ENCODE results near the gene KANSL1. TPM values are rescaled to one million over a fixed set of nuclear protein-coding genes. Genes with fewer than 3 reads are reported as not detected.
A peak's percentile ranks its signal among the peaks of the same experiment; 100 is the strongest.
"Not testable (repeated sequence)": the region's sequence is repeated elsewhere in the genome, so short reads cannot be mapped to it uniquely, and the experiment has no call there.

The KANSL1 gene
- total RNA-seq, 2 experiments from 2014 or later = 54.4 to 55.3 TPM

GRCh38 chr17:46106966-46107644 lies 86.1 kb downstream of the KANSL1 start:
- TF ChIP-seq CTCF (IDR thresholded peaks at IDR 0.05) = no peak
- H3K36me3 Mint-ChIP-seq (ENCODE audit: low read depth) = peaks cover 14% of the 10 kb centered on the region
- intact Hi-C loops (cut with micrococcal nuclease) = no loop called here
- CTCF ChIA-PET = no interaction called here
- H3K4me3 Mint-ChIP-seq = no peak overlapping the region
- H3K27ac Mint-ChIP-seq = peak overlapping the region; percentile 21
- POLR2A ChIA-PET = no interaction called here
- H3K9me3 Mint-ChIP-seq = no peaks in the 10 kb centered on the region
- peaks cover 76% of the 10 kb centered on the region for H3K4me1 Mint-ChIP-seq (ENCODE audit: low read depth)
- no peak for DNase-seq
- no peaks in the 10 kb centered on the region for H3K27me3 Mint-ChIP-seq
- no peak for ATAC-seq

- Mint-ChIP-seq H3K27ac (peak overlapping the region; percentile 47), H3K4me1 (ENCODE audit: low read depth) (peaks cover 70% of the 10 kb centered on the region), H3K36me3 (ENCODE audit: low read depth) (peaks cover 11% of the 10 kb centered on the region)
- POLR2A ChIA-PET = interaction anchor here (1.3 kb wide), 1 partner anchor 33 kb away, joined by 3 read pairs; no protein-coding TSS in a partner anchor
- CTCF ChIA-PET = interaction anchor here (0.7 kb wide), 1 partner anchor 12 kb away, joined by 3 read pairs; no protein-coding TSS in a partner anchor
- intact Hi-C loops (cut with micrococcal nuclease); H3K4me3 Mint-ChIP-seq; ATAC-seq; H3K27me3 Mint-ChIP-seq; DNase-seq; H3K9me3 Mint-ChIP-seq: not testable (repeated sequence)
Measured at GRCh38 chr17:46102806-46103205, 90.4 kb downstream of the KANSL1 start.

DNA sequence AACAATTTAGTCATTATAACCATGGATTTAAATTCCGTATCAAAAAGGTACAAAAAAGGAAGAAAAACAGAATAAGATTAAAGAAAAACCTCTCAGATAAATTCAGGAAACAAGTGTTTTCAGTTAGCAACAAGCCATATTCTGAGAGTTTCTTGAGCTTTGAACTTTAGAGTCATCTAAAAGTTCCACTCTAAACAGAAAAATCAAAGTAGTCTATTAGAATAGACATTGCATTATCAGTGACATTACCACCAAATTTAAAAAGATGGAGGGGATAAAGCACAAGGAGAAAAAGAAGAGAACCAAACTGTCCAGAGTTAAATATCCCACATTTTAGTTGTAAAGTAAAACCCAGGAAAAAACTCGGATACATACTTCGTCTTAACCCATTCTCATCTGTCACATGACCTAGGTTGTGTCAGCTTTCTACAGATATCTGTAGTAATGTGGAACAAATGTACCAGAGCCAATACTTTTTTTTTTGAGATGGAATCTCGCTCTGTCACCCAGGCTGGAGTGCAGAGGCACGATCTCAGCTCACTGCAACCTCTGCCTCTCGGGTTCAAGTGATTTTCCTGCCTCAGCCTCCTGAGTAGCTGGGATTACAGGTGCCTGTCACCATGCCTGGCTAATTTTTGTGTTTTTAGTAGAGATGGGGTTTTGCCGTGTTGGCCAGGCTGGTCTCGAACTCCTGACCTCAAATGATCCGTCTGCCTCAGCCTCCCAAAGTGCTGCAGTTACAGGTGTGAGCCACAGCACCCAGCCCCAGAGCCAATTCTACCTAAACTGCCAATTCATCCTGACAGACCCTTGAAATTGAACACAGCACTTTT lies 91.2 kb downstream of the KANSL1 start:
- intact Hi-C loops (cut with micrococcal nuclease) = not testable (repeated sequence)

DNA sequence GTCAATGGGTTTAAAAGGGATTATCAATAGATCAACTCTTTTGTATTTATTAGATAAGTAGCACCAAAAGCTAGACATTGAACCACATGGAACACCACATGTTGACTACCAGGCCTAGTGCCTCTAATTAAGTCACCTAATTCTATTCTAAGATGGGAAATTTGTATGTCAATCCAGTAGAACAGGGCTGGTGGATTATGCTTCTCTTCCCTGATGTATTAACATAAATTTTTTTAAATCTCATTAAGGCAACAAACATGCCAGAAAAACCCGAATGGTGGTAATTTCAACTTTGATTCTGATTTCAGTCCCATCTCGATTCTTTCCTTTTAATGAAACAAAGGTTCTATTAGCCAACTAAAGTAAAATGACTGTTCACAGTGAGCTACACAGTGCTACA lies 92.6 kb downstream of the KANSL1 start:
- Mint-ChIP-seq H3K9me3 (no peaks in the 10 kb centered on the region), H3K4me1 (ENCODE audit: low read depth) (peaks cover 62% of the 10 kb centered on the region), H3K27ac (peak overlapping the region; percentile 64), H3K4me3 (no peak overlapping the region), H3K36me3 (ENCODE audit: low read depth) (peaks cover 3% of the 10 kb centered on the region), H3K27me3 (no peaks in the 10 kb centered on the region)
- ChIA-PET CTCF (interaction anchor here (0.6 to 1.9 kb wide), 3 partner anchors 19 to 86 kb away, joined by 3 to 9 read pairs (median 5); no protein-coding TSS in a partner anchor), POLR2A (interaction anchor here (0.9 to 1.0 kb wide), 2 partner anchors 86 to 112 kb away, joined by 3 read pairs; no protein-coding TSS in a partner anchor)
- ATAC-seq (no peak), DNase-seq (no peak)
- intact Hi-C loops (cut with micrococcal nuclease) = no loop called here
- no peak for TF ChIP-seq CTCF (IDR thresholded peaks at IDR 0.05)

More for the DNA sequence above, 91.2 kb downstream of the KANSL1 start:
- Mint-ChIP-seq H3K4me1 (ENCODE audit: low read depth) (peaks cover 67% of the 10 kb centered on the region), H3K27ac (peak overlapping the region; percentile 47)
- not testable (repeated sequence) for ATAC-seq; H3K4me3 Mint-ChIP-seq; H3K36me3 Mint-ChIP-seq (ENCODE audit: low read depth); H3K27me3 Mint-ChIP-seq; H3K9me3 Mint-ChIP-seq
- ChIA-PET POLR2A (interaction anchor here (0.5 to 1.0 kb wide), 2 partner anchors 73 to 111 kb away, joined by 3 read pairs; no protein-coding TSS in a partner anchor), CTCF (interaction anchor here (0.8 to 1.8 kb wide), 2 partner anchors 18 to 85 kb away, joined by 3 to 9 read pairs; no protein-coding TSS in a partner anchor)
- DNase-seq = peak; percentile 11

DNA sequence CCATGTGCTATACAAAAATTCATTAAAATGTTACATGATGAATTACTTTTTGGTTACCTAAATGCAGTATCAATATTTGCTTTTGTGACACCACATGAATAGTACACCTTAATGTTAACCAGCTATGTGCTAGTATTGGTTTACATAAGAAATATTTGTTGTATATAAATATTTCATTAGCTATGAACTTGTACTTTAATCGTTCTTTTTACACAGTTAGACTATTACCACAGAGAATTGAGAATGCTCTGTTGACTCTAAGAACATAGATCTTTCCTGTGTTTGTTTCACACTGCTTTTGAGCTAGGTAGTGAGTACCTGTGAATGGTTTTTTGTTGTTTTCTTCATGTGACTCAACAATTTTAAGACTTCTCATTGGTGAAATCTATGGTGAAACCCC lies 93.4 kb downstream of the KANSL1 start:
- TF ChIP-seq CTCF (IDR thresholded peaks at IDR 0.05) = no peak
- ChIA-PET POLR2A (interaction anchor here (0.9 kb wide), 1 partner anchor 87 kb away, joined by 3 read pairs; no protein-coding TSS in a partner anchor), CTCF (interaction anchor here (1.9 kb wide), 1 partner anchor 34 kb away, joined by 5 read pairs; no protein-coding TSS in a partner anchor)
- Mint-ChIP-seq H3K4me3 (no peak overlapping the region), H3K9me3 (no peaks in the 10 kb centered on the region), H3K36me3 (ENCODE audit: low read depth) (peaks cover 7% of the 10 kb centered on the region), H3K27me3 (no peaks in the 10 kb centered on the region), H3K27ac (no peak overlapping the region), H3K4me1 (ENCODE audit: low read depth) (peaks cover 68% of the 10 kb centered on the region)
- intact Hi-C loops (cut with micrococcal nuclease) = loop anchor here (10.0 kb wide), 1 partner anchor 55 kb away; no protein-coding TSS in a partner anchor
- ATAC-seq (no peak), DNase-seq (no peak)
